GM12878 (cell line): ENCODE measurements around the gene NFIL3. TPM values are rescaled to one million over a fixed set of nuclear protein-coding genes. Genes with fewer than 3 reads are reported as not detected.
A peak's percentile ranks its signal among the peaks of the same experiment; 100 is the strongest.

Experiments used
- ATAC-seq: fragments of 200-7000 bp; cut with Tn5 transposase; 3 replicates; pipeline ENCODE4 v1.9.1; 2020; ENCODE audit warnings: mild to moderate bottlenecking, moderate library complexity
- BruUV-seq: library from RNA; stranded (reverse); fragments of 400-500 nt; replicated peaks from 2 replicates; lab custom pipeline; 2021; lab: Mats Ljungman, UMichigan
- CTCF ChIA-PET: fragments of 300-600 bp; sonication (Branson Sonifier 250); formaldehyde crosslinking; extraction: SDS; loops from one replicate; lab custom pipeline; 2021; ENCODE audit warnings: inconsistent platforms; lab: Yijun Ruan, JAX
- POLR2A ChIA-PET: fragments of 350-600 bp; formaldehyde crosslinking; extraction: SDS; loops from one replicate; lab custom pipeline; 2021; ENCODE audit warnings: inconsistent platforms; lab: Charles Lee
- RAD21 ChIA-PET: fragments of 300-600 bp; sonication (Branson Sonifier 250); formaldehyde crosslinking; loops from one replicate; lab custom pipeline; 2023; ENCODE audit warnings: antibody characterized with exemption; ENCODE audit not compliant: unreplicated experiment; lab: Charles Lee
- SMC1A ChIA-PET: fragments of 300-600 bp; sonication (Branson Sonifier 250); formaldehyde crosslinking; loops from one replicate; lab custom pipeline; 2023; ENCODE audit not compliant: unreplicated experiment, uncharacterized antibody; lab: Charles Lee
- DNase-seq: peaks from one replicate; pipeline ENCODE4 v3.0.0-alpha.2; 2011; ENCODE audit warnings: low read depth, low spot score
- FAIRE-seq: peaks from 3 replicates; lab custom pipeline; 2011; peaks lifted over from hg19 to GRCh38; lab: Jason Lieb, UNC
- H2AFZ ChIP-seq: 2 replicates; pipeline ENCODE4 v1.6.0; 2011; ENCODE audit warnings: low read depth, low read length, control low read depth; ENCODE audit not compliant: control insufficient read depth
- H3K27ac ChIP-seq: 2 replicates; pipeline ENCODE4 v1.5.1; 2011; ENCODE audit warnings: control low read depth; ENCODE audit not compliant: control insufficient read depth, insufficient read depth
- H3K27me3 ChIP-seq, 2 experiments: replicated peaks in 1 of 2; 2 replicates each; pipeline versions ENCODE4 v1.6.0 to v1.6.1; 2011; ENCODE audit warnings: low read length in 1 of 2; ENCODE audit not compliant: control insufficient read depth in 2 of 2, insufficient read depth in 2 of 2
- H3K36me3 ChIP-seq, 2 experiments: 2 replicates each; pipeline ENCODE4 v1.5.1; 2011; ENCODE audit warnings: low read length in 1 of 2; ENCODE audit not compliant: control insufficient read depth in 2 of 2, insufficient read depth in 2 of 2
- H3K4me1 ChIP-seq: 2 replicates; pipeline ENCODE4 v1.6.1; 2011; ENCODE audit warnings: mild to moderate bottlenecking, low read length, moderate library complexity, mixed read lengths; ENCODE audit not compliant: control insufficient read depth, insufficient read depth
- H3K4me2 ChIP-seq: 2 replicates; pipeline ENCODE4 v1.6.0; 2011; ENCODE audit warnings: control low read depth; ENCODE audit not compliant: control insufficient read depth, insufficient read depth
- H3K4me3 ChIP-seq: fragments of 200-600 bp; sonication (generic); 2 replicates; pipeline ENCODE4 v1.5.1; 2016
- H3K79me2 ChIP-seq: 2 replicates; pipeline ENCODE4 v1.6.0; 2011; ENCODE audit warnings: low read length; ENCODE audit not compliant: control insufficient read depth, insufficient read depth
- H3K9ac ChIP-seq: 2 replicates; pipeline ENCODE4 v1.8.0; 2011; ENCODE audit warnings: low read length, control low read depth, mixed read lengths; ENCODE audit not compliant: control insufficient read depth, insufficient read depth
- H3K9me3 ChIP-seq: replicated peaks from 3 replicates; pipeline ENCODE4 v1.5.1; 2011; ENCODE audit warnings: mild to moderate bottlenecking, low read length; ENCODE audit not compliant: control insufficient read depth, insufficient read depth
- H4K20me1 ChIP-seq: 2 replicates; pipeline ENCODE4 v1.6.0; 2011; ENCODE audit not compliant: control insufficient read depth, insufficient read depth
- ASH2L ChIP-seq: fragments of 300-600, 200-600 bp; sonication (generic); IDR thresholded peaks from 2 replicates; pipeline ENCODE4 v1.6.1; 2017; ENCODE audit warnings: low read depth, mild to moderate bottlenecking, borderline replicate concordance
- BCL11A ChIP-seq: IDR thresholded peaks from 2 replicates; pipeline ENCODE4 v1.6.1; 2011; ENCODE audit warnings: low read depth, low read length
- EZH2 ChIP-seq: IDR thresholded peaks from 2 replicates; pipeline ENCODE4 v1.6.1; 2012; ENCODE audit warnings: low read depth, mild to moderate bottlenecking, control low read depth, inconsistent platforms, low read length, borderline replicate concordance; ENCODE audit not compliant: control insufficient read depth
- RAD21 ChIP-seq: IDR thresholded peaks from 2 replicates; pipeline ENCODE4 v1.6.1; 2011; ENCODE audit warnings: mild to moderate bottlenecking, low read depth, low read length, moderate library complexity; ENCODE audit not compliant: insufficient read depth
- SMARCA5 ChIP-seq: fragments of 450-650 bp; IDR thresholded peaks from 2 replicates; pipeline ENCODE4 v1.6.1; 2017; ENCODE audit warnings: mild to moderate bottlenecking
- SUPT20H ChIP-seq: IDR thresholded peaks from 2 replicates; pipeline ENCODE4 v1.6.1; 2011; ENCODE audit warnings: low read depth, mild to moderate bottlenecking, low read length, moderate library complexity, borderline replicate concordance; ENCODE audit not compliant: control insufficient read depth
- SUZ12 ChIP-seq: fragments of 200-600 bp; sonication (generic); IDR thresholded peaks from one replicate; pipeline ENCODE4 v1.6.1; 2018; ENCODE audit warnings: antibody characterized with exemption, mild to moderate bottlenecking; ENCODE audit not compliant: unreplicated experiment
- WGBS: methylation state at CpG from one replicate; pipeline ENCODE4 v1.1.6; 2016; ENCODE audit warnings: low lambda C conversion rate; ENCODE audit not compliant: insufficient replicate concordance, insufficient coverage; ENCODE audit errors: missing lambda C conversion rate; 5-methylcytosine and 5-hydroxymethylcytosine counted together
- in situ Hi-C: fragments of 300-500 bp; cut with MboI; formaldehyde crosslinking; loops from 9 replicates; pipeline ENCODE4 v1.14.3; 2018; ENCODE audit warnings: mixed read lengths
- intact Hi-C: fragments of 100-400 bp; cut with micrococcal nuclease; formaldehyde crosslinking; loops from one replicate; pipeline ENCODE4 v1.14.2; 2022; ENCODE audit not compliant: unreplicated experiment
- polyA plus RNA-seq, 11 experiments: library from polyadenylated mRNA; depleted of rRNA in 4 of 11; unstranded in 6 of 11; stranded (reverse) in 5 of 11; fragments of >200 nt; fragmentation: Nextera tagmentation in 4 of 11; fragmentation: Illumina TruSeq in 1 of 11; extraction: Ambion mirVana in 4 of 11; extraction: Trizol in 1 of 11; gene quantifications; 1 replicate in 1 of 11; 2 replicates in 10 of 11; pipeline versions ENCODE4 v1.2.1 to v1.2.3, GENCODE V29; 2011 to 2016; ENCODE audit warnings: inconsistent platforms in 2 of 11, missing spikeins in 2 of 11, low read depth in 1 of 11
- total RNA-seq, 4 experiments: library from RNA; depleted of rRNA in 3 of 4; stranded (reverse); fragments of >200 nt in 3 of 4; fragmentation: Illumina TruSeq in 1 of 4; extraction: Trizol in 1 of 4; gene quantifications; 2 replicates each; pipeline versions ENCODE4 v1.2.1 to v1.2.3, GENCODE V29; 2013 to 2021
- TF ChIP-seq, protein P1 (sequence below), 3 experiments: IDR thresholded peaks in 2 of 3; conservative IDR thresholded peaks in 1 of 3; 2 replicates each; pipeline ENCODE4 v1.5.1; 2011; ENCODE audit warnings: low read depth in 3 of 3, low read length in 3 of 3, mild to moderate bottlenecking in 3 of 3, control low read depth in 2 of 3, moderate library complexity in 2 of 3, inconsistent platforms in 1 of 3, mixed read lengths in 1 of 3; ENCODE audit not compliant: control insufficient read depth in 2 of 3, insufficient read depth in 1 of 3; ENCODE audit errors: extremely low read depth in 1 of 3
- TF ChIP-seq, protein P2 (sequence below): IDR thresholded peaks from 2 replicates; pipeline ENCODE4 v1.6.1; 2012; ENCODE audit warnings: low read depth, low read length, improper control_type of control experiment

NFIL3 gene
- total and polyA plus RNA-seq, 10 of the 15 experiments (the other 5 are each of a cell fraction or from before 2014, with no cell fraction given), result 0.18 to 1.0 (median 0.36) TPM; not detected in 3

DNA sequence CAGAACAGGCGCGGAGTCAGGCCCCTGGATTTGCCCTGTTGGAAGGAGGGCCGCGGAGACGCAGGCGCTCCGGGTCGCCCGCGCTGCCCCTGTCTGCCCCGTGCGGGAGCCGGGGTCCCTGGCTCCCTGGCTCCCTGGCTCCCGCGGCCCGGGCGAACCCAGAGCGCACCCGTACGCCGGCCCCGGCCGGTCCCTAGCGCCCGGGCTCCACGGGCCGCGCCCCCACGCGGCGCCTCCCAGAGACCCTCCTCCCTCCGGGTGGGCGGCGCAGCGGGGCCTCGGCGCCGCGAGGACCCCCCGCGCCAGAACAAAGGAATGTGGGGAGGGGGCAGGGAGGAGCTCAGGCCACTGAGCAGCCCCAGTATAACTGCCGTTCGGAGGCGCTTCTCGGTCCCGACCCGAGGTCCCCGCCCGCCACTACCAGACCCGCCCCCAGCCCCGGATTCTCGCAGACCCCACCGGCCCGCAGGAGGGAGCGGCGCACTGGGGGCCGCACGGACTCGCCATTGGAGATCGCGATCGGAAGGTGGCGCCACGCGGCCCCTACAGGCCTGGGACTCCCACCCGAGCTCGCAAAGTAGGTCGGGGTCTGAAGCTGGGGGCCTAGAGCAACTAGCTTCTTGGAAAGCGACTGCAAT lies 2.4 kb downstream of the NFIL3 start:
- TF ChIP-seq SUPT20H (no peak), BCL11A (no peak), ASH2L (no peak), SUZ12 (peak; percentile 62), EZH2 (no peak), RAD21 (peak; percentile 16; the same call in 1 of the 2 replicates), SMARCA5 (no peak)
- TF ChIP-seq, protein P1, sequence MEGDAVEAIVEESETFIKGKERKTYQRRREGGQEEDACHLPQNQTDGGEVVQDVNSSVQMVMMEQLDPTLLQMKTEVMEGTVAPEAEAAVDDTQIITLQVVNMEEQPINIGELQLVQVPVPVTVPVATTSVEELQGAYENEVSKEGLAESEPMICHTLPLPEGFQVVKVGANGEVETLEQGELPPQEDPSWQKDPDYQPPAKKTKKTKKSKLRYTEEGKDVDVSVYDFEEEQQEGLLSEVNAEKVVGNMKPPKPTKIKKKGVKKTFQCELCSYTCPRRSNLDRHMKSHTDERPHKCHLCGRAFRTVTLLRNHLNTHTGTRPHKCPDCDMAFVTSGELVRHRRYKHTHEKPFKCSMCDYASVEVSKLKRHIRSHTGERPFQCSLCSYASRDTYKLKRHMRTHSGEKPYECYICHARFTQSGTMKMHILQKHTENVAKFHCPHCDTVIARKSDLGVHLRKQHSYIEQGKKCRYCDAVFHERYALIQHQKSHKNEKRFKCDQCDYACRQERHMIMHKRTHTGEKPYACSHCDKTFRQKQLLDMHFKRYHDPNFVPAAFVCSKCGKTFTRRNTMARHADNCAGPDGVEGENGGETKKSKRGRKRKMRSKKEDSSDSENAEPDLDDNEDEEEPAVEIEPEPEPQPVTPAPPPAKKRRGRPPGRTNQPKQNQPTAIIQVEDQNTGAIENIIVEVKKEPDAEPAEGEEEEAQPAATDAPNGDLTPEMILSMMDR (IDR thresholded peaks at IDR 0.05 in 2 of 3, conservative IDR thresholded peaks at IDR 0.05 in 1 of 3; ENCODE audit: control insufficient read depth in 2 of 3, extremely low read depth in 1 of 3, insufficient read depth in 1 of 3, low read depth in 3 of 3, low read length in 3 of 3), result peak in 2 of 3 experiments; percentile 5 to 20; a peak in 1 of 6 replicates
- TF ChIP-seq, protein P2, sequence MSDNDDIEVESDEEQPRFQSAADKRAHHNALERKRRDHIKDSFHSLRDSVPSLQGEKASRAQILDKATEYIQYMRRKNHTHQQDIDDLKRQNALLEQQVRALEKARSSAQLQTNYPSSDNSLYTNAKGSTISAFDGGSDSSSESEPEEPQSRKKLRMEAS, result no peak
- intact Hi-C loops, result loop anchor here (5.0 to 10.0 kb wide), 3 partner anchors 64 to 254 kb away; no protein-coding TSS in a partner anchor
- Histone ChIP-seq H3K4me2 (no peak overlapping the region), H3K79me2 (no peaks in the 10 kb centered on the region), H3K9ac (no peak overlapping the region), H3K9me3 (no peaks in the 10 kb centered on the region), H4K20me1 (no peaks in the 10 kb centered on the region; the same call in 1 of the 2 replicates), H2AFZ (no peak overlapping the region), H3K27ac (no peak overlapping the region), H3K27me3 (peaks cover 12 to 24% of the 10 kb centered on the region in 2 experiments), H3K36me3 (no peaks in the 10 kb centered on the region), H3K4me3 (no peak overlapping the region), H3K4me1 (peaks cover 6% of the 10 kb centered on the region)
- in situ Hi-C loops, result no loop called here
- DNase-seq (no peak), FAIRE-seq (no peak), ATAC-seq (no peak)
- WGBS, result 29% methylated on average over 60 of the region's 69 CpGs
- ChIA-PET CTCF (no interaction called here), POLR2A (no interaction called here), SMC1A (no interaction called here), RAD21 (interaction anchor here (0.6 kb wide), 1 partner anchor 613 kb away, joined by 4 read pairs; no protein-coding TSS in a partner anchor)
- BruUV-seq, result no TSS peak
